Common myeloid progenitor, CD34-positive (primary cell): ENCODE data around the gene ASGR2.

Experiments used
- CTCF ChIA-PET: fragments of 350-600 bp; sonication (Branson Sonifier 250); formaldehyde crosslinking; loops from one replicate; lab custom pipeline; 2021; ENCODE audit warnings: antibody characterized with exemption; lab: Charles Lee
- POLR2A ChIA-PET: fragments of 350-600 bp; sonication (Branson Sonifier 250); formaldehyde crosslinking; loops from one replicate; lab custom pipeline; 2021; ENCODE audit warnings: antibody characterized with exemption; lab: Charles Lee
- DNase-seq, 3 donors: peaks; one replicate each; pipeline versions ENCODE4 v3.0.0 to v3.0.0-alpha.2; 2013
- H3K27ac ChIP-seq, 2 experiments: 1 replicate in 1 of 2; 2 replicates in 1 of 2; pipeline ENCODE4 v1.7.0; 2013; ENCODE audit warnings: inconsistent platforms in 2 of 2, low read length in 2 of 2, mild to moderate bottlenecking in 2 of 2, low read depth in 1 of 2, moderate library complexity in 1 of 2; ENCODE audit not compliant: severe bottlenecking in 2 of 2, insufficient read depth in 1 of 2, poor library complexity in 1 of 2
- H3K27me3 ChIP-seq, 5 experiments: replicated peaks in 2 of 5; 1 replicate in 3 of 5; 2 replicates in 2 of 5; pipeline versions ENCODE4 v1.6.1 to v1.7.0; 2013; ENCODE audit warnings: low read length in 4 of 5, mild to moderate bottlenecking in 2 of 5, moderate library complexity in 2 of 5, inconsistent platforms in 1 of 5; ENCODE audit not compliant: insufficient read depth in 5 of 5, control insufficient read depth in 4 of 5
- H3K36me3 ChIP-seq, 4 experiments: 1 replicate in 2 of 4; 2 replicates in 2 of 4; pipeline versions ENCODE4 v1.6.1 to v1.7.0; 2013; ENCODE audit warnings: low read length in 3 of 4, control low read depth in 1 of 4, mild to moderate bottlenecking in 1 of 4; ENCODE audit not compliant: control insufficient read depth in 4 of 4, insufficient read depth in 4 of 4
- H3K4me1 ChIP-seq, 4 experiments: 1 replicate in 3 of 4; 2 replicates in 1 of 4; pipeline versions ENCODE4 v1.6.1 to v1.7.1; 2013; ENCODE audit warnings: low read length in 3 of 4, mild to moderate bottlenecking in 3 of 4, control low read depth in 1 of 4, inconsistent platforms in 1 of 4, moderate library complexity in 1 of 4; ENCODE audit not compliant: control insufficient read depth in 4 of 4, insufficient read depth in 4 of 4; ENCODE audit errors: control extremely low read depth in 1 of 4
- H3K4me3 ChIP-seq, 7 experiments: 1 replicate in 4 of 7; 2 replicates in 3 of 7; pipeline versions ENCODE4 v1.5.1 to v1.7.0; 2013; ENCODE audit warnings: mild to moderate bottlenecking in 7 of 7, low read length in 6 of 7, moderate library complexity in 6 of 7, inconsistent platforms in 2 of 7, low read depth in 2 of 7, control low read depth in 1 of 7; ENCODE audit not compliant: insufficient read depth in 4 of 7, control insufficient read depth in 1 of 7; ENCODE audit errors: extremely low read depth in 1 of 7
- H3K9me3 ChIP-seq, 5 experiments: 1 replicate in 4 of 5; 2 replicates in 1 of 5; pipeline versions ENCODE4 v1.6.1 to v1.7.1; 2013; ENCODE audit warnings: low read length in 4 of 5, mild to moderate bottlenecking in 2 of 5, inconsistent platforms in 1 of 5, low read depth in 1 of 5, moderate library complexity in 1 of 5; ENCODE audit not compliant: control insufficient read depth in 4 of 5, insufficient read depth in 2 of 5; ENCODE audit errors: control extremely low read depth in 1 of 5
- WGBS: methylation state at CpG from one replicate; pipeline ENCODE4 v1.1.5; 2013; ENCODE audit not compliant: insufficient coverage; 5-methylcytosine and 5-hydroxymethylcytosine counted together

Gene ASGR2

DNA sequence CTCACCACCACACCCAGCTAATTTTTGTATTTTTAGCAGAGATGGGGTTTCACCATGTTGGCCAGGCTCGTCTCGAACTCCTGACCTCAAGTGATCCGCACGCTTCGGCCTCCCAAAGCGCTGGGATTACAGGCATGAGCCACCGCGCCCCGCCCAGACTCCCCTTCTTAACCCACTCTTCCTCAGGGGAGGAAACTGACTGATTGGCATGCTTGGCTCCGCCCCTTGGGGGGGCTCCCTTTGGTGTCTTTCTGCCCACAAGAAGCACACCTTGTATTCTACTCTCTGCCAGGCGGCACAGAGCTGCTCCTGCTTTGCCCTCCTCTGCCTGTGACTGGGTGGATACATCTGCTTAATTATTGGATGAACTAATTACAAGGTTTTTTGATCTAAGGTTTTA, 4.7 kb upstream of the ASGR2 start:
- 100% methylated on average over 10 of the region's 11 CpGs for WGBS
- DNase-seq = no peak
- H3K36me3 ChIP-seq = no peaks in the 10 kb centered on the region
- H3K9me3 ChIP-seq = no peaks in the 10 kb centered on the region
- H3K27ac ChIP-seq = no peak overlapping the region
- no peaks in the 10 kb centered on the region for H3K27me3 ChIP-seq
- H3K4me3 ChIP-seq = no peak overlapping the region
- ChIA-PET POLR2A (no interaction called here), CTCF (no interaction called here)
- peaks cover 0 to 35% (median 24%) of the 10 kb centered on the region in 4 experiments for H3K4me1 ChIP-seq

- peak in 2 of 3 donors; percentile 51 to 53 for DNase-seq
- Histone ChIP-seq H3K9me3 (peaks cover 0 to 2% (median 0%) of the 10 kb centered on the region in 5 experiments), H3K4me3 (peak overlapping the region in 1 of 7 experiments; percentile 33), H3K27ac (no peak overlapping the region), H3K27me3 (no peaks in the 10 kb centered on the region), H3K4me1 (peaks cover 0 to 41% (median 30%) of the 10 kb centered on the region in 4 experiments), H3K36me3 (no peaks in the 10 kb centered on the region)
- WGBS = 48% methylated on average over 11 of the region's 19 CpGs
- ChIA-PET CTCF (interaction anchor here (1.1 to 2.4 kb wide), 3 partner anchors 10 to 33 kb away, joined by 3 to 8 read pairs (median 5); no protein-coding TSS in a partner anchor), POLR2A (no interaction called here)
These were observed 423 bp upstream of the ASGR2 start for GRCh38 chr17:7114875-7115614.

GRCh38 chr17:7113273-7114071, 1.1 kb downstream of the ASGR2 start:
- POLR2A ChIA-PET = interaction anchor here (0.6 kb wide), 2 partner anchors 459 to 1326 kb away, joined by 3 read pairs; no protein-coding TSS in a partner anchor
- Histone ChIP-seq H3K4me1 (peaks cover 0 to 45% (median 28%) of the 10 kb centered on the region in 4 experiments), H3K27me3 (no peaks in the 10 kb centered on the region), H3K9me3 (peaks cover 0 to 2% (median 0%) of the 10 kb centered on the region in 5 experiments), H3K36me3 (no peaks in the 10 kb centered on the region), H3K27ac (no peak overlapping the region), H3K4me3 (no peak overlapping the region)
- 93% methylated on average over 9 of the region's 15 CpGs for WGBS
- DNase-seq = peak in 2 of 3 donors; percentile 60 to 83
- CTCF ChIA-PET = interaction anchor here (1.2 to 3.2 kb wide), 3 partner anchors 18 to 20 kb away, joined by 3 to 15 read pairs (median 8); no protein-coding TSS in a partner anchor

DNA sequence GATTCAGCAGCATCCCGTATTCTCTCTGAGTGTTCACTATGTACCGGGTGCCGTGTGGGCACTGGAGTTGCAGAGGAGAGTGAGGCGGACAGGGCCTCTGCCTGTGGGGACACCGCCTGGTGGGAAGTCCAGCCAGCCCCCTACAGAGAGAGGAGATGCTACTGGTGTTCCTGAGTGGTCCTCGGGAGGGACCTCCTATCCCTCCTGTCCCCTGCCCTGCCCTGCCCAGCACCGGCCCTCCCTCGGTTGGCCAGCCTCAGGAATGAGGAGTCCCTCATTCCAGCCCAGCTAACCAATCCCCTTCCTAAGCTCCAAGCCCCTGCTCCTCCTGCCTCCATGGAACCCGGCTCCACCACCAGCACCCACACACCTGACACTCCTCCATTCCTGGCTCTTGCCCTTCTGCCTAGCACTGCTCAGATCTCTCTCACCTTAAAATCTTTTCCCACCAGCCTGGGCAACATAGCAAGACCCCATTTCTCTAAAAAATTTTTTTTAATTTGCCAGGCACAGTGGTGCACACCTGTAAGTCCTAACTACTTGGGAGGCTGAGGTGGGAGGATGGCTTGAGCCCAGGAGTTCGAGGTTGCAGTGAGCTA, 2.0 kb downstream of the ASGR2 start:
- DNase-seq = no peak
- Histone ChIP-seq H3K36me3 (no peaks in the 10 kb centered on the region), H3K4me1 (peaks cover 0 to 43% (median 27%) of the 10 kb centered on the region in 4 experiments), H3K27me3 (no peaks in the 10 kb centered on the region), H3K27ac (no peak overlapping the region), H3K9me3 (peaks cover 0 to 2% (median 0%) of the 10 kb centered on the region in 5 experiments), H3K4me3 (no peak overlapping the region)
- ChIA-PET CTCF (interaction anchor here (1.2 to 3.2 kb wide), 2 partner anchors 17 to 21 kb away, joined by 3 to 15 read pairs; no protein-coding TSS in a partner anchor), POLR2A (no interaction called here)
- WGBS = 97% methylated on average over 7 of the region's 10 CpGs

DNA sequence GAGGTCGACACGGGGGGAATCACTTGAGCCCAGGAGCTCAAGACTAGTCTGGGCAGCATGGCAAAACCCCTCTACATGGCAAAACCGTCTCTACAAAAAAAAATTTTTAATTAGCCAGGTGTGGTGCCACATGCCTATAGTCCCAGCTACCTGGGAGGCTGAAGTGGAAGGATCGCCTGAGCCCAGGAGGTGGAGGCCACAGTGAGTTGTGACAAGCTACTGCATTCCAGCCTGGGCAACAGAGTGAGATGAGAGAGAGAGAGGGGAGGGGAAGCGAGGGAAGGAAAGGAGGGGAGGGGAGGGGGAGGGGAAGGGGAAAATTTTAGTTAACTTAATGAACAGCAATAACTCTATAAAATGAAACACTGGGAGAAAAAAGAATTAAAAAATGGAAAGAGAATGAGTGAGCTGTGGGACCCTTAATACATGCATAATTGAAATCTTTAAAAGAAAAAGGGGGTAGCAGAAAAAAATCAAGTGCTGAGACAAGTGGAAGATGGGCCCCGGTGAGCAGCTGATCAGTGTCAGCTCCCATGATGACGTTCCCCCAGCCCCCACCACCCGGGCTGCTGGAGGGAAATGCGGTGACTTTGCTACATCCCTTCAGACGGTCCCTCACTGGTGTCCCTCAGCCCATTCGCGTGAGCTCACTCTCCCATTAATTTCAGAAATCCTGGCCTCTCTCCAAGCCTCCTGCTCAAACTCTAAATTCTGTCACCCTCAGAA, 2.7 kb downstream of the ASGR2 start:
- Histone ChIP-seq H3K36me3 (no peaks in the 10 kb centered on the region), H3K9me3 (peaks cover 0 to 2% (median 0%) of the 10 kb centered on the region in 5 experiments), H3K27ac (no peak overlapping the region), H3K4me1 (peaks cover 0 to 43% (median 27%) of the 10 kb centered on the region in 4 experiments), H3K4me3 (no peak overlapping the region), H3K27me3 (no peaks in the 10 kb centered on the region)
- peak in 2 of 3 donors; percentile 35 to 53 for DNase-seq
- CTCF ChIA-PET = interaction anchor here (1.2 to 3.2 kb wide), 2 partner anchors 17 to 21 kb away, joined by 3 to 15 read pairs; no protein-coding TSS in a partner anchor
- WGBS = 68% methylated on average over 10 of the region's 12 CpGs
- POLR2A ChIA-PET = interaction anchor here (0.6 kb wide), 1 partner anchor 129 kb away, joined by 5 read pairs; no protein-coding TSS in a partner anchor

GRCh38 chr17:7110617-7111306, 3.9 kb downstream of the ASGR2 start:
- H3K27ac ChIP-seq = no peak overlapping the region
- DNase-seq = no peak
- POLR2A ChIA-PET = interaction anchor here (0.6 kb wide), 1 partner anchor 29 kb away, joined by 5 read pairs; no protein-coding TSS in a partner anchor
- H3K9me3 ChIP-seq = peaks cover 0 to 2% (median 0%) of the 10 kb centered on the region in 5 experiments
- peaks cover 0 to 36% (median 25%) of the 10 kb centered on the region in 4 experiments for H3K4me1 ChIP-seq
- H3K4me3 ChIP-seq = no peak overlapping the region
- 50% methylated on average over 2 of the region's 11 CpGs for WGBS
- no peaks in the 10 kb centered on the region for H3K36me3 ChIP-seq
- no peaks in the 10 kb centered on the region for H3K27me3 ChIP-seq
- CTCF ChIA-PET = interaction anchor here (0.9 to 3.2 kb wide), 4 partner anchors 12 to 64 kb away, joined by 3 to 15 read pairs (median 3); no protein-coding TSS in a partner anchor
